ENCODE measurements around the gene PSD. TPM values are rescaled to one million over a fixed set of nuclear protein-coding genes. Genes with fewer than 3 reads are reported as not detected.

The PSD gene
- total RNA-seq, 2 experiments from 2014 or later, result 9.3 to 10.4 TPM

- no peaks in the 10 kb centered on the region for H3K9me3 Mint-ChIP-seq
- POLR2A ChIA-PET, result interaction anchor here (0.8 to 8.1 kb wide), 9 partner anchors 12 to 320 kb away, joined by 3 to 102 read pairs (median 6); partner anchors contain the start of genes C10orf95 and FBXL15
- no peak for DNase-seq
- intact Hi-C loops (cut with micrococcal nuclease), result no loop called here
- peak overlapping the region; percentile 85 for H3K4me3 Mint-ChIP-seq
- H3K4me1 Mint-ChIP-seq (ENCODE audit: low read depth), result peaks cover 46% of the 10 kb centered on the region
- no peaks in the 10 kb centered on the region for H3K27me3 Mint-ChIP-seq
- H3K36me3 Mint-ChIP-seq (ENCODE audit: low read depth), result peaks cover 24% of the 10 kb centered on the region
- H3K27ac Mint-ChIP-seq, result peak overlapping the region; percentile 91
- CTCF ChIA-PET, result interaction anchor here (0.8 to 5.1 kb wide), 7 partner anchors 9 to 206 kb away, joined by 3 to 32 read pairs (median 6); partner anchors contain the start of genes C10orf95 and FBXL15
- TF ChIP-seq, protein P1, sequence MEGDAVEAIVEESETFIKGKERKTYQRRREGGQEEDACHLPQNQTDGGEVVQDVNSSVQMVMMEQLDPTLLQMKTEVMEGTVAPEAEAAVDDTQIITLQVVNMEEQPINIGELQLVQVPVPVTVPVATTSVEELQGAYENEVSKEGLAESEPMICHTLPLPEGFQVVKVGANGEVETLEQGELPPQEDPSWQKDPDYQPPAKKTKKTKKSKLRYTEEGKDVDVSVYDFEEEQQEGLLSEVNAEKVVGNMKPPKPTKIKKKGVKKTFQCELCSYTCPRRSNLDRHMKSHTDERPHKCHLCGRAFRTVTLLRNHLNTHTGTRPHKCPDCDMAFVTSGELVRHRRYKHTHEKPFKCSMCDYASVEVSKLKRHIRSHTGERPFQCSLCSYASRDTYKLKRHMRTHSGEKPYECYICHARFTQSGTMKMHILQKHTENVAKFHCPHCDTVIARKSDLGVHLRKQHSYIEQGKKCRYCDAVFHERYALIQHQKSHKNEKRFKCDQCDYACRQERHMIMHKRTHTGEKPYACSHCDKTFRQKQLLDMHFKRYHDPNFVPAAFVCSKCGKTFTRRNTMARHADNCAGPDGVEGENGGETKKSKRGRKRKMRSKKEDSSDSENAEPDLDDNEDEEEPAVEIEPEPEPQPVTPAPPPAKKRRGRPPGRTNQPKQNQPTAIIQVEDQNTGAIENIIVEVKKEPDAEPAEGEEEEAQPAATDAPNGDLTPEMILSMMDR (IDR thresholded peaks at IDR 0.05), result no peak
- no peak for ATAC-seq
Measured at GRCh38 chr10:102435133-102435497, 16.5 kb upstream of the PSD start.

- no peaks in the 10 kb centered on the region for H3K9me3 Mint-ChIP-seq
- peak overlapping the region; percentile 91 for H3K27ac Mint-ChIP-seq
- H3K4me1 Mint-ChIP-seq (ENCODE audit: low read depth), result peaks cover 46% of the 10 kb centered on the region
- H3K4me3 Mint-ChIP-seq, result peak overlapping the region; percentile 85
- ChIA-PET POLR2A (interaction anchor here (0.8 to 8.1 kb wide), 9 partner anchors 11 to 319 kb away, joined by 3 to 102 read pairs (median 6); partner anchors contain the start of genes C10orf95 and FBXL15), CTCF (interaction anchor here (0.8 to 5.1 kb wide), 8 partner anchors 8 to 205 kb away, joined by 3 to 32 read pairs (median 8); partner anchors contain the start of genes C10orf95 and FBXL15)
- H3K36me3 Mint-ChIP-seq (ENCODE audit: low read depth), result peaks cover 24% of the 10 kb centered on the region
- DNase-seq (peak; percentile 30), ATAC-seq (no peak)
- intact Hi-C loops (cut with micrococcal nuclease), result no loop called here
- no peaks in the 10 kb centered on the region for H3K27me3 Mint-ChIP-seq
- TF ChIP-seq, protein P1 (IDR thresholded peaks at IDR 0.05), result no peak
Measured at GRCh38 chr10:102434394-102435132, 16.0 kb upstream of the PSD start.

DNA sequence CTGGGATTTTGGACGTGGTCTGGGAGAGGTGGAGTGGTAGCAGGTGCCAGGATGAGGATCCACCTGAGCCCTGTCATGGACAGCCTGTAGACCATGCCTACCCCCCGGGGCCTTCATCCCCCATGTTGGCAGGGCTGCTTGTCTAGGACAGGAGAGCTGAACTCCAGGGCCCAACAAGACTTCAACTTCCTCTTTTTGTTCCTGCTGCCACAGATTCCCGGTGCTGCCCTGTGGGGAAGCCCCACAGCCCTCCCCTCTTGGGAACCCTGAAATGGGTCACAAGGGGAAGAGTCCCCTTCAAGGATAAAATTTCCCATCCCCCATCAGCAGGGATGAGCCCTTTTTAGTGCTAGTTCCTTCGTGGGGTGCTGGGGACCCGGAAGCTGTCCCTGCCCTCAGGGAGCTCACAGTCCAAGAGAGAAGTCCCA, 15.0 kb upstream of the PSD start:
- no peaks in the 10 kb centered on the region for H3K9me3 Mint-ChIP-seq
- H3K27me3 Mint-ChIP-seq, result no peaks in the 10 kb centered on the region
- peak overlapping the region; percentile 74 for H3K27ac Mint-ChIP-seq
- ChIA-PET CTCF (interaction anchor here (1.5 to 5.1 kb wide), 5 partner anchors 12 to 204 kb away, joined by 4 to 32 read pairs (median 14); partner anchors contain the start of genes C10orf95 and FBXL15), POLR2A (interaction anchor here (0.6 to 8.1 kb wide), 6 partner anchors 12 to 240 kb away, joined by 3 to 102 read pairs (median 16); partner anchors contain the start of genes C10orf95 and FBXL15)
- DNase-seq, result no peak
- peak overlapping the region; percentile 95 for H3K4me3 Mint-ChIP-seq
- H3K36me3 Mint-ChIP-seq (ENCODE audit: low read depth), result peaks cover 23% of the 10 kb centered on the region
- no peak for ATAC-seq
- TF ChIP-seq, protein P1 (IDR thresholded peaks at IDR 0.05), result no peak
- intact Hi-C loops (cut with micrococcal nuclease), result no loop called here
- peaks cover 46% of the 10 kb centered on the region for H3K4me1 Mint-ChIP-seq (ENCODE audit: low read depth)

DNA sequence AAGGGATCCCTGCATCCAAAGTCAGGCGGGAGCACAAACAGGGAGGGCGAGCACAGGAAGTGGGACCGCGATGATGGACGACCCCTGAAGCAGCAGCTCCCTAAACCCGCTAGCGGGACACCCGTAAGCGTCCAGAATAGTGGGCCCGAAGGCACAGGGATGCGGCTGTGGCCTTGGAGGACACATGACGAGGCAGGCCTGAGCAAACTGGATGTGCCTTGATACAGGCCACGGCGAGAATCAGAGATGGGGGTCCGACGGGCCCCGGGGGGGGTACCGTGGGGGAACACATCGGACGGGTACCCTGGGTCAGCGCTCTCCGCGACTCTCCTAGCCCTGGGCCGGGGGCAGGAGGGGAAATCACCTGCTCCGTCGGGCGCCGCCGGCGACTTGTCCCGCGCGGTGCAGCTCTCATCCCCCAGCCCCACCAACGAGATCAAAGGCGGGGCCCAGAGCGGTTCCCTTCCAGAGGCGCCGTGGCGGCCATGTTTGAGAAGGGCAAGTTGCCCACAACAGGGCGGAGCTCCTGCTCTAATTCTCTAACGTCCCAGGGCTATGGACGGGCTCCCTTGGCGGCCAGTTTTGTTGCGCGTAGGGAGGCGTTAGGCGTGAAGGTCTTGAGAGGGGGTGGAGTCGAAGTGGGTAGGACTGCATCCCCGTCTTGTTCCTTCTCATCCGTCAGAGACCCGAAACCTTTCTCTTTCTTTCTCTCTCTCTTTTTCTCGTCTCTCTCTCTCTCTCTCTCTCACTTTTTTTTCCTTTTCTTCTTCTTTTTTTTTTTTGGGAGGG, 13.8 kb upstream of the PSD start, which contains the start of gene CUEDC2:
TSS of gene CUEDC2 (minus strand) at position 413 of the 789 bp plus-strand sequence. CDS start 7,386 bp downstream, outside the sequence.
- peak within 1 kb of the TSS; percentile 94 for H3K27ac Mint-ChIP-seq

More for the DNA sequence above, 13.8 kb upstream of the PSD start, which contains the start of gene CUEDC2:
- ChIA-PET POLR2A (interaction anchor here (0.6 to 8.1 kb wide), 15 partner anchors 8 to 292 kb away, joined by 3 to 102 read pairs (median 5); partner anchors contain the start of genes C10orf95, FBXL15, GBF1 and SFXN2), CTCF (interaction anchor here (0.7 to 5.1 kb wide), 11 partner anchors 11 to 263 kb away, joined by 3 to 32 read pairs (median 4); partner anchors contain the start of genes C10orf95 and FBXL15)
- ATAC-seq, result peak; percentile 93
- intact Hi-C loops (cut with micrococcal nuclease), result no loop called here
- H3K4me1 Mint-ChIP-seq (ENCODE audit: low read depth), result peaks cover 42% of the 10 kb centered on the region
- H3K36me3 Mint-ChIP-seq (ENCODE audit: low read depth), result peaks cover 15% of the 10 kb centered on the region
- no peaks in the 10 kb centered on the region for H3K27me3 Mint-ChIP-seq
- TF ChIP-seq, protein P1 (IDR thresholded peaks at IDR 0.05), result no peak
- H3K4me3 Mint-ChIP-seq, result peak within 1 kb of the TSS; percentile 95
- peak; percentile 98 for DNase-seq
- no peaks in the 10 kb centered on the region for H3K9me3 Mint-ChIP-seq
